ENCODE data around the gene HFM1. TPM values are rescaled to one million over a fixed set of nuclear protein-coding genes. Genes with fewer than 3 reads are reported as not detected.
"Not testable (repeated sequence)": the region's sequence is repeated elsewhere in the genome, so short reads cannot be mapped to it uniquely, and the experiment has no call there.

HFM1 gene
- total RNA-seq, 1 donor from 2014 or later = not detected

GRCh38 chr1:91400133-91400725 lies 4.4 kb downstream of the HFM1 start:
- Mint-ChIP-seq H3K4me3 (no peak overlapping the region), H3K9me3 (no peaks in the 10 kb centered on the region), H3K4me1 (ENCODE audit: low read depth) (peaks cover 5% of the 10 kb centered on the region), H3K36me3 (ENCODE audit: low read depth) (peaks cover 1% of the 10 kb centered on the region), H3K27ac (no peak overlapping the region), H3K27me3 (ENCODE audit: insufficient read depth) (peaks cover 41% of the 10 kb centered on the region)
- intact Hi-C loops (cut with micrococcal nuclease) = loop anchor here (5.0 to 10.0 kb wide), 2 partner anchors 233 to 675 kb away; no protein-coding TSS in a partner anchor
- DNase-seq (ENCODE audit: low spot score) = no peak

- H3K9me3 Mint-ChIP-seq = no peaks in the 10 kb centered on the region
- intact Hi-C loops (cut with micrococcal nuclease) = no loop called here
- H3K4me1 Mint-ChIP-seq (ENCODE audit: low read depth) = no peaks in the 10 kb centered on the region
- H3K4me3 Mint-ChIP-seq = no peak overlapping the region
- no peaks in the 10 kb centered on the region for H3K36me3 Mint-ChIP-seq (ENCODE audit: low read depth)
- no peak for DNase-seq (ENCODE audit: low spot score)
- no peak overlapping the region for H3K27ac Mint-ChIP-seq
- peaks cover 29% of the 10 kb centered on the region for H3K27me3 Mint-ChIP-seq (ENCODE audit: insufficient read depth)
Measured at GRCh38 chr1:91398291-91398690, 6.3 kb downstream of the HFM1 start.

GRCh38 chr1:91397605-91398004 lies 7.0 kb downstream of the HFM1 start:
- H3K27ac Mint-ChIP-seq = no peak overlapping the region
- DNase-seq (ENCODE audit: low spot score) = no peak
- no peaks in the 10 kb centered on the region for H3K36me3 Mint-ChIP-seq (ENCODE audit: low read depth)
- H3K27me3 Mint-ChIP-seq (ENCODE audit: insufficient read depth) = peaks cover 22% of the 10 kb centered on the region
- intact Hi-C loops (cut with micrococcal nuclease) = no loop called here
- no peaks in the 10 kb centered on the region for H3K9me3 Mint-ChIP-seq
- no peaks in the 10 kb centered on the region for H3K4me1 Mint-ChIP-seq (ENCODE audit: low read depth)
- H3K4me3 Mint-ChIP-seq = no peak overlapping the region

- peaks cover 8% of the 10 kb centered on the region for H3K27me3 Mint-ChIP-seq (ENCODE audit: insufficient read depth)
- no peak overlapping the region for H3K4me3 Mint-ChIP-seq
- DNase-seq (ENCODE audit: low spot score) = no peak
- H3K27ac Mint-ChIP-seq = no peak overlapping the region
- no peaks in the 10 kb centered on the region for H3K36me3 Mint-ChIP-seq (ENCODE audit: low read depth)
- H3K9me3 Mint-ChIP-seq = no peaks in the 10 kb centered on the region
- intact Hi-C loops (cut with micrococcal nuclease) = no loop called here
- no peaks in the 10 kb centered on the region for H3K4me1 Mint-ChIP-seq (ENCODE audit: low read depth)
Measured at GRCh38 chr1:91393042-91393441, 11.6 kb downstream of the HFM1 start.

GRCh38 chr1:91386109-91386508 lies 18.5 kb downstream of the HFM1 start:
- no peak overlapping the region for H3K4me3 Mint-ChIP-seq
- H3K27me3 Mint-ChIP-seq (ENCODE audit: insufficient read depth) = peaks cover 17% of the 10 kb centered on the region
- H3K4me1 Mint-ChIP-seq (ENCODE audit: low read depth) = no peaks in the 10 kb centered on the region
- no peaks in the 10 kb centered on the region for H3K9me3 Mint-ChIP-seq
- no peak overlapping the region for H3K27ac Mint-ChIP-seq
- DNase-seq (ENCODE audit: low spot score) = no peak
- intact Hi-C loops (cut with micrococcal nuclease) = no loop called here
- no peaks in the 10 kb centered on the region for H3K36me3 Mint-ChIP-seq (ENCODE audit: low read depth)

GRCh38 chr1:91383456-91383855 lies 21.2 kb downstream of the HFM1 start:
- H3K36me3 Mint-ChIP-seq (ENCODE audit: low read depth) = no peaks in the 10 kb centered on the region
- H3K4me3 Mint-ChIP-seq = no peak overlapping the region
- H3K27ac Mint-ChIP-seq = no peak overlapping the region
- DNase-seq (ENCODE audit: low spot score) = no peak
- no peaks in the 10 kb centered on the region for H3K4me1 Mint-ChIP-seq (ENCODE audit: low read depth)
- no peaks in the 10 kb centered on the region for H3K9me3 Mint-ChIP-seq
- peaks cover 19% of the 10 kb centered on the region for H3K27me3 Mint-ChIP-seq (ENCODE audit: insufficient read depth)
- intact Hi-C loops (cut with micrococcal nuclease) = no loop called here

- no peak overlapping the region for H3K27ac Mint-ChIP-seq
- no peak overlapping the region for H3K4me3 Mint-ChIP-seq
- intact Hi-C loops (cut with micrococcal nuclease) = no loop called here
- no peaks in the 10 kb centered on the region for H3K9me3 Mint-ChIP-seq
- H3K4me1 Mint-ChIP-seq (ENCODE audit: low read depth) = no peaks in the 10 kb centered on the region
- peaks cover 16% of the 10 kb centered on the region for H3K27me3 Mint-ChIP-seq (ENCODE audit: insufficient read depth)
- DNase-seq (ENCODE audit: low spot score) = no peak
- no peaks in the 10 kb centered on the region for H3K36me3 Mint-ChIP-seq (ENCODE audit: low read depth)
Measured at GRCh38 chr1:91381844-91382243, 22.8 kb downstream of the HFM1 start.

- no peaks in the 10 kb centered on the region for H3K27me3 Mint-ChIP-seq (ENCODE audit: insufficient read depth)
- H3K4me1 Mint-ChIP-seq (ENCODE audit: low read depth) = no peaks in the 10 kb centered on the region
- H3K9me3 Mint-ChIP-seq = no peaks in the 10 kb centered on the region
- no peak overlapping the region for H3K4me3 Mint-ChIP-seq
- intact Hi-C loops (cut with micrococcal nuclease) = no loop called here
- DNase-seq (ENCODE audit: low spot score) = no peak
- no peaks in the 10 kb centered on the region for H3K36me3 Mint-ChIP-seq (ENCODE audit: low read depth)
- H3K27ac Mint-ChIP-seq = no peak overlapping the region
Measured at GRCh38 chr1:91374086-91374485, 30.6 kb downstream of the HFM1 start.

- H3K4me3 Mint-ChIP-seq = not testable (repeated sequence)
Measured at GRCh38 chr1:91372230-91372629, 32.4 kb downstream of the HFM1 start.

GRCh38 chr1:91349524-91349923 lies 55.1 kb downstream of the HFM1 start:
- H3K4me1 Mint-ChIP-seq (ENCODE audit: low read depth) = no peaks in the 10 kb centered on the region
- no peak for DNase-seq (ENCODE audit: low spot score)
- H3K9me3 Mint-ChIP-seq = peaks cover 10% of the 10 kb centered on the region
- H3K27ac Mint-ChIP-seq = no peak overlapping the region
- peaks cover 12% of the 10 kb centered on the region for H3K27me3 Mint-ChIP-seq (ENCODE audit: insufficient read depth)
- intact Hi-C loops (cut with micrococcal nuclease) = no loop called here
- H3K36me3 Mint-ChIP-seq (ENCODE audit: low read depth) = no peaks in the 10 kb centered on the region
- H3K4me3 Mint-ChIP-seq = no peak overlapping the region

More at GRCh38 chr1:91372230-91372629, 32.4 kb downstream of the HFM1 start:
- H3K4me1 Mint-ChIP-seq (ENCODE audit: low read depth); intact Hi-C loops (cut with micrococcal nuclease); H3K36me3 Mint-ChIP-seq (ENCODE audit: low read depth); H3K27ac Mint-ChIP-seq; H3K9me3 Mint-ChIP-seq; H3K27me3 Mint-ChIP-seq (ENCODE audit: insufficient read depth); DNase-seq (ENCODE audit: low spot score): not testable (repeated sequence)

GRCh38 chr1:91346824-91347223 lies 57.8 kb downstream of the HFM1 start:
- no peaks in the 10 kb centered on the region for H3K36me3 Mint-ChIP-seq (ENCODE audit: low read depth)
- intact Hi-C loops (cut with micrococcal nuclease) = no loop called here

GRCh38 chr1:91345395-91346005 lies 59.1 kb downstream of the HFM1 start:
- no peak overlapping the region for H3K27ac Mint-ChIP-seq
- intact Hi-C loops (cut with micrococcal nuclease) = no loop called here
- no peaks in the 10 kb centered on the region for H3K4me1 Mint-ChIP-seq (ENCODE audit: low read depth)
- no peaks in the 10 kb centered on the region for H3K36me3 Mint-ChIP-seq (ENCODE audit: low read depth)
- H3K4me3 Mint-ChIP-seq = no peak overlapping the region
- DNase-seq (ENCODE audit: low spot score) = no peak
- H3K27me3 Mint-ChIP-seq (ENCODE audit: insufficient read depth) = peaks cover 21% of the 10 kb centered on the region
- H3K9me3 Mint-ChIP-seq = no peaks in the 10 kb centered on the region

More at GRCh38 chr1:91346824-91347223, 57.8 kb downstream of the HFM1 start:
- Mint-ChIP-seq H3K9me3 (no peaks in the 10 kb centered on the region), H3K4me1 (ENCODE audit: low read depth) (no peaks in the 10 kb centered on the region), H3K27ac (no peak overlapping the region), H3K27me3 (ENCODE audit: insufficient read depth) (peaks cover 16% of the 10 kb centered on the region), H3K4me3 (no peak overlapping the region)
- DNase-seq (ENCODE audit: low spot score) = no peak

- no peak for DNase-seq (ENCODE audit: low spot score)
- Mint-ChIP-seq H3K36me3 (ENCODE audit: low read depth) (no peaks in the 10 kb centered on the region), H3K27ac (no peak overlapping the region), H3K27me3 (ENCODE audit: insufficient read depth) (peaks cover 7% of the 10 kb centered on the region), H3K4me3 (no peak overlapping the region), H3K4me1 (ENCODE audit: low read depth) (no peaks in the 10 kb centered on the region), H3K9me3 (no peaks in the 10 kb centered on the region)
- intact Hi-C loops (cut with micrococcal nuclease) = no loop called here
Measured at GRCh38 chr1:91338501-91338900, 66.1 kb downstream of the HFM1 start.

- peaks cover under 1% of the 10 kb centered on the region for H3K27me3 Mint-ChIP-seq (ENCODE audit: insufficient read depth)
- no peak for DNase-seq (ENCODE audit: low spot score)
- H3K36me3 Mint-ChIP-seq (ENCODE audit: low read depth) = no peaks in the 10 kb centered on the region
- H3K9me3 Mint-ChIP-seq = no peaks in the 10 kb centered on the region
- H3K4me1 Mint-ChIP-seq (ENCODE audit: low read depth) = no peaks in the 10 kb centered on the region
- H3K4me3 Mint-ChIP-seq = no peak overlapping the region
- intact Hi-C loops (cut with micrococcal nuclease) = no loop called here
- H3K27ac Mint-ChIP-seq = no peak overlapping the region
Measured at GRCh38 chr1:91335603-91336002, 69.0 kb downstream of the HFM1 start.
